ENCODE results near the gene AK5.
"Not testable (repeated sequence)": the region's sequence is repeated elsewhere in the genome, so short reads cannot be mapped to it uniquely, and the experiment has no call there.

Gene AK5

DNA sequence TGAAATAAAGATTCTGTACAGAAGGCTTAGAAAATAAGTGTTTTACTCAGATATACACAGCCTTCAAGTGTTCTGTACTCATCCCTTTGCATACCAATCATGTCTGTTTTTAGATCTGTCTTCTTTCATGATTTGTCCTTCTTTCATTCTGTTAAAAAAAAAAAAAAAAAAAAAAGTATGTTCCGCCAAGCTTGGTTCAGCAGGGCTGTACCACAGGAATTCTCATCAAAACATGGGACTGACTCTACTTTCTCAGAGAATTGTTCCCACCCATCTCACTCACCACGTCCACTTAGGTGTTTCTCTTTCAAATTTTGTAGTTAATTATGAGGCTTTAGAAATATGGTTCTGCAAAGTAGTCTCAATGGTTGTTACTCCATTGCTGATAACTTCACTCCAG is 119.0 kb downstream of the AK5 start:
- no peak for TF ChIP-seq CTCF (IDR thresholded peaks at IDR 0.05; ENCODE audit: extremely low read depth, insufficient read depth, missing control alignments)
- no peak for DNase-seq (ENCODE audit: low spot score)
- in situ Hi-C loops (cut with MboI; ENCODE audit: low pct_unique_long_range_greater_than_20kb, low sequenced_read_pairs, unreplicated experiment), result no loop called here

GRCh38 chr1:77401384-77401783 is 119.6 kb downstream of the AK5 start:
- no peak for DNase-seq (ENCODE audit: low spot score)
- in situ Hi-C loops (cut with MboI; ENCODE audit: low pct_unique_long_range_greater_than_20kb, low sequenced_read_pairs, unreplicated experiment), result no loop called here
- TF ChIP-seq CTCF (IDR thresholded peaks at IDR 0.05; ENCODE audit: extremely low read depth, insufficient read depth, missing control alignments), result no peak

GRCh38 chr1:77405186-77405585 is 123.4 kb downstream of the AK5 start:
- in situ Hi-C loops (cut with MboI; ENCODE audit: low pct_unique_long_range_greater_than_20kb, low sequenced_read_pairs, unreplicated experiment), result no loop called here
- TF ChIP-seq CTCF (IDR thresholded peaks at IDR 0.05; ENCODE audit: extremely low read depth, insufficient read depth, missing control alignments), result no peak
- DNase-seq (ENCODE audit: low spot score), result no peak

DNA sequence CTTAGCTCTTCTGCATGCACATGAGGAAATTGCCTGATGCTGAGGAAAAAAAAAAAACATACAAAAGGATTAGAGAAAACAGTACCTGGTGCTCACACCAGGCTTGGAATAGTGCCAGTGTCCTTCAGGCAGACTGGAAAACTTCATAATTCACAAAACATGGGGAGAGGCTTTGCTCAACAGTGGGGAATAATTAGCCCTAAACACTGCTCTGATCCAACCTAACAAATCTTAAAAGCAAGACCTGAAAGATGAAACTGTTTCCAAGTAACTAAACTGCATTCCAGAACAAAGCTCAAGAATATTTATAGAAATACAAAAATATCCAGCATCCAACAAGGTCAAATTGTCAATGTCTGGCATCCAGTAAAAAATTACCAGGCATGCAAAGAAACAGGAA is 124.8 kb downstream of the AK5 start:
- no peak for TF ChIP-seq CTCF (IDR thresholded peaks at IDR 0.05; ENCODE audit: extremely low read depth, insufficient read depth, missing control alignments)
- no peak for DNase-seq (ENCODE audit: low spot score)

GRCh38 chr1:77407738-77408375 is 126.0 kb downstream of the AK5 start:
- in situ Hi-C loops (cut with MboI; ENCODE audit: low pct_unique_long_range_greater_than_20kb, low sequenced_read_pairs, unreplicated experiment), result no loop called here
- TF ChIP-seq CTCF (IDR thresholded peaks at IDR 0.05; ENCODE audit: extremely low read depth, insufficient read depth, missing control alignments), result no peak
- no peak for DNase-seq (ENCODE audit: low spot score)

More for the DNA sequence above, 124.8 kb downstream of the AK5 start:
- in situ Hi-C loops (cut with MboI; ENCODE audit: low pct_unique_long_range_greater_than_20kb, low sequenced_read_pairs, unreplicated experiment), result no loop called here

GRCh38 chr1:77408933-77409332 is 127.1 kb downstream of the AK5 start:
- DNase-seq (ENCODE audit: low spot score); in situ Hi-C loops (cut with MboI; ENCODE audit: low pct_unique_long_range_greater_than_20kb, low sequenced_read_pairs, unreplicated experiment): not testable (repeated sequence)

DNA sequence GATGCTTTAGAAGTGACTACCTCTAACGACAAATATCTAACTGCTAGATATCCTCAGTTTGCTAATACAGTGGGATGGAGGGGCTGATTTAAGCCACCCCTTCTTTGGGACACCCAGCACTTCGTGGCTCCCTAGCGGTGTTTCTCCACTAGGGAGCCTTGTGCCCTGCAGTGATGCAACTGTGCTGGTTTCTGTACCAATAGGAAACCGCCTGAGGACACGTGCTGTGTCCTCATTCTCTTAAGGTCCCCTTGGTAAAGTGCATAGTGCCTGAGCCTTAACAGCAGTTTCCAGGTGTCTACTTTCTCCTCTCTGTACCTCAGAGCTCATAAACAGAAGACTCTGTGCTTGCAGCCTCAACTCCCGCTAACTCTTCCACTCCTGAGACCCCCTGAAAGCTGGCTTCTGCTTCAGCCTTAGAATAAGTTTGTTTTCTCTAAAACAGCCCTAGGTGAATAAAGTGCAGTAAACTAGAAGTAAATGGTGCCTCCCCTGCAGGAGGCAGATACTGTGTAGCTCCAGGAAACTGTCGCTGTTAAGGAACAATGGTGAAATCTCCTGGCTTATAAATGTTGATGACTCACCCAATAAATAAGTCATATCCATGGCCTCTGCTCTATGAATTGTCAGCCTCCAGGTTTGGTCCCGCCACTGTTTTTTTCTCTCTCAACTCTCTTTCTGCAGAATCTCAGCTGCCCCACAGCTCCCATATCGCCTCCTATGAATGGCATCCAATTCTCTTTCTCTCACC is 130.4 kb downstream of the AK5 start:
- TF ChIP-seq CTCF (IDR thresholded peaks at IDR 0.05; ENCODE audit: extremely low read depth, insufficient read depth, missing control alignments), result no peak
- no peak for DNase-seq (ENCODE audit: low spot score)
- in situ Hi-C loops (cut with MboI; ENCODE audit: low pct_unique_long_range_greater_than_20kb, low sequenced_read_pairs, unreplicated experiment), result no loop called here
